Measurements from ENCODE around the gene CYTH2. TPM values are rescaled to one million over a fixed set of nuclear protein-coding genes. Genes with fewer than 3 reads are reported as not detected.

Gene CYTH2
- total and polyA plus RNA-seq, 4 donors: 29.9 to 109 (median 73.9) TPM

GRCh38 chr19:48475369-48476068 lies 6.3 kb downstream of the CYTH2 start:
- H3K27ac ChIP-seq (ENCODE audit: low read depth, low read length): no peak overlapping the region
- no peak for DNase-seq (ENCODE audit: low read depth in 4 of 6, low spot score in 6 of 6)
- H3K36me3 ChIP-seq (ENCODE audit: control insufficient read depth, insufficient read depth, low read length): peaks cover 93% of the 10 kb centered on the region
- 83% methylated on average over 16 of the region's 17 CpGs for WGBS (ENCODE audit: insufficient coverage)
- H3K4me1 ChIP-seq (ENCODE audit: control insufficient read depth, insufficient read depth, low read length): peaks cover 16% of the 10 kb centered on the region
- H3K27me3 ChIP-seq (ENCODE audit: control insufficient read depth, insufficient read depth, low read length): no peaks in the 10 kb centered on the region
- no peak overlapping the region for H3K4me3 ChIP-seq (ENCODE audit: low read depth, low read length)
- H3K9me3 ChIP-seq (ENCODE audit: control insufficient read depth, insufficient read depth, low read length): no peaks in the 10 kb centered on the region

GRCh38 chr19:48476176-48476575 lies 7.0 kb downstream of the CYTH2 start:
- Histone ChIP-seq H3K4me1 (ENCODE audit: control insufficient read depth, insufficient read depth, low read length) (peaks cover 16% of the 10 kb centered on the region), H3K4me3 (ENCODE audit: low read depth, low read length) (no peak overlapping the region), H3K27ac (ENCODE audit: low read depth, low read length) (no peak overlapping the region), H3K27me3 (ENCODE audit: control insufficient read depth, insufficient read depth, low read length) (no peaks in the 10 kb centered on the region), H3K9me3 (ENCODE audit: control insufficient read depth, insufficient read depth, low read length) (no peaks in the 10 kb centered on the region), H3K36me3 (ENCODE audit: control insufficient read depth, insufficient read depth, low read length) (peaks cover 89% of the 10 kb centered on the region)
- no peak for DNase-seq (ENCODE audit: low read depth in 4 of 6, low spot score in 6 of 6)
- 100% methylated on average over 2 of the region's 9 CpGs for WGBS (ENCODE audit: insufficient coverage)

- Histone ChIP-seq H3K27ac (ENCODE audit: low read depth, low read length) (no peak overlapping the region), H3K4me1 (ENCODE audit: control insufficient read depth, insufficient read depth, low read length) (peaks cover 23% of the 10 kb centered on the region), H3K36me3 (ENCODE audit: control insufficient read depth, insufficient read depth, low read length) (peaks cover 79% of the 10 kb centered on the region), H3K27me3 (ENCODE audit: control insufficient read depth, insufficient read depth, low read length) (no peaks in the 10 kb centered on the region), H3K4me3 (ENCODE audit: low read depth, low read length) (no peak overlapping the region), H3K9me3 (ENCODE audit: control insufficient read depth, insufficient read depth, low read length) (no peaks in the 10 kb centered on the region)
- 74% methylated on average over 8 of the region's 10 CpGs for WGBS (ENCODE audit: insufficient coverage)
- DNase-seq (ENCODE audit: low read depth in 4 of 6, low spot score in 6 of 6): no peak
These were observed 8.0 kb downstream of the CYTH2 start for GRCh38 chr19:48477067-48477685.

- Histone ChIP-seq H3K9me3 (ENCODE audit: control insufficient read depth, insufficient read depth, low read length) (no peaks in the 10 kb centered on the region), H3K4me3 (ENCODE audit: low read depth, low read length) (no peak overlapping the region), H3K36me3 (ENCODE audit: control insufficient read depth, insufficient read depth, low read length) (peaks cover 76% of the 10 kb centered on the region), H3K4me1 (ENCODE audit: control insufficient read depth, insufficient read depth, low read length) (peaks cover 23% of the 10 kb centered on the region), H3K27me3 (ENCODE audit: control insufficient read depth, insufficient read depth, low read length) (no peaks in the 10 kb centered on the region), H3K27ac (ENCODE audit: low read depth, low read length) (no peak overlapping the region)
- WGBS (ENCODE audit: insufficient coverage): 77% methylated on average over 7 of the region's 22 CpGs
- DNase-seq (ENCODE audit: low read depth in 4 of 6, low spot score in 6 of 6): no peak
These were observed 8.6 kb downstream of the CYTH2 start for GRCh38 chr19:48477698-48478338.

GRCh38 chr19:48478339-48479256 lies 9.4 kb downstream of the CYTH2 start:
- Histone ChIP-seq H3K4me1 (ENCODE audit: control insufficient read depth, insufficient read depth, low read length) (peaks cover 23% of the 10 kb centered on the region), H3K27ac (ENCODE audit: low read depth, low read length) (no peak overlapping the region), H3K4me3 (ENCODE audit: low read depth, low read length) (no peak overlapping the region), H3K36me3 (ENCODE audit: control insufficient read depth, insufficient read depth, low read length) (peaks cover 69% of the 10 kb centered on the region), H3K9me3 (ENCODE audit: control insufficient read depth, insufficient read depth, low read length) (no peaks in the 10 kb centered on the region), H3K27me3 (ENCODE audit: control insufficient read depth, insufficient read depth, low read length) (no peaks in the 10 kb centered on the region)
- DNase-seq (ENCODE audit: low read depth in 4 of 6, low spot score in 6 of 6): no peak
- 72% methylated on average over 19 of the region's 29 CpGs for WGBS (ENCODE audit: insufficient coverage)

- 81% methylated on average over 7 of the region's 7 CpGs for WGBS (ENCODE audit: insufficient coverage)
- Histone ChIP-seq H3K4me1 (ENCODE audit: control insufficient read depth, insufficient read depth, low read length) (peaks cover 23% of the 10 kb centered on the region), H3K4me3 (ENCODE audit: low read depth, low read length) (peak overlapping the region; percentile 58), H3K9me3 (ENCODE audit: control insufficient read depth, insufficient read depth, low read length) (no peaks in the 10 kb centered on the region), H3K36me3 (ENCODE audit: control insufficient read depth, insufficient read depth, low read length) (peaks cover 60% of the 10 kb centered on the region), H3K27ac (ENCODE audit: low read depth, low read length) (peak overlapping the region; percentile 89), H3K27me3 (ENCODE audit: control insufficient read depth, insufficient read depth, low read length) (no peaks in the 10 kb centered on the region)
- no peak for DNase-seq (ENCODE audit: low read depth in 4 of 6, low spot score in 6 of 6)
These were observed 10.5 kb downstream of the CYTH2 start for GRCh38 chr19:48479686-48480085.

GRCh38 chr19:48480183-48480557 lies 11.0 kb downstream of the CYTH2 start:
- H3K27ac ChIP-seq (ENCODE audit: low read depth, low read length): peak overlapping the region; percentile 89
- 16% methylated on average over 30 of the region's 32 CpGs for WGBS (ENCODE audit: insufficient coverage)
- no peaks in the 10 kb centered on the region for H3K9me3 ChIP-seq (ENCODE audit: control insufficient read depth, insufficient read depth, low read length)
- H3K27me3 ChIP-seq (ENCODE audit: control insufficient read depth, insufficient read depth, low read length): no peaks in the 10 kb centered on the region
- H3K4me1 ChIP-seq (ENCODE audit: control insufficient read depth, insufficient read depth, low read length): peaks cover 23% of the 10 kb centered on the region
- H3K36me3 ChIP-seq (ENCODE audit: control insufficient read depth, insufficient read depth, low read length): peaks cover 60% of the 10 kb centered on the region
- peak in 4 of 6 donors; percentile 41 to 81 (median 54) for DNase-seq (ENCODE audit: low read depth in 4 of 6, low spot score in 6 of 6)
- peak overlapping the region; percentile 58 for H3K4me3 ChIP-seq (ENCODE audit: low read depth, low read length)

- peak in 4 of 6 donors; percentile 37 to 76 (median 55) for DNase-seq (ENCODE audit: low read depth in 4 of 6, low spot score in 6 of 6)
- H3K4me3 ChIP-seq (ENCODE audit: low read depth, low read length): peak overlapping the region; percentile 58
These were observed 11.7 kb downstream of the CYTH2 start for GRCh38 chr19:48480558-48481500.

More at GRCh38 chr19:48480558-48481500, 11.7 kb downstream of the CYTH2 start:
- Histone ChIP-seq H3K27me3 (ENCODE audit: control insufficient read depth, insufficient read depth, low read length) (no peaks in the 10 kb centered on the region), H3K9me3 (ENCODE audit: control insufficient read depth, insufficient read depth, low read length) (no peaks in the 10 kb centered on the region), H3K27ac (ENCODE audit: low read depth, low read length) (peak overlapping the region; percentile 89), H3K36me3 (ENCODE audit: control insufficient read depth, insufficient read depth, low read length) (peaks cover 55% of the 10 kb centered on the region), H3K4me1 (ENCODE audit: control insufficient read depth, insufficient read depth, low read length) (peaks cover 23% of the 10 kb centered on the region)
- 12% methylated on average over 38 of the region's 52 CpGs for WGBS (ENCODE audit: insufficient coverage)
